ENCODE results near the gene CHRM1.
"Not testable (repeated sequence)": the region's sequence is repeated elsewhere in the genome, so short reads cannot be mapped to it uniquely, and the experiment has no call there.

The CHRM1 gene

GRCh38 chr11:62875698-62876478 is 45.3 kb downstream of the CHRM1 start:
- no peak for DNase-seq (ENCODE audit: low read depth in 2 of 2)

DNA sequence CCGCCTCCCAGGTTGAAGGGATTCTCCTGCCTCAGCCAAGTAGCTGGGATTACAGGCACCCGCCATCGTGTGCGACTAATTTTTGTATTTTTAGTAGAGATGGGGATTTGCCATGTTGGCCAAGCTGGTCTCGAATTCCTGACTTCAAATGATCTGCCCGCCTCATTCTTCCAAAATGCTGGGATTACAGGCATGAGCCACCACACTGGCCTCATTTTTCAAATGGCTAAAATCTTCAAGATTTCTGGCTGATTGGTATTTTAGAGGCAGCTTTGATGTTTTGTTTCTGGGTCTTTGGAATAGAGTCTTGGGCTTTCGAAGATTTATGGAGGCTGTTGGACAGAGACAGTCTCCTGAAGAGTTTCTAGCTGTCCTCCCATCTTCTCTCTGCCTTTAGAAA is 46.3 kb downstream of the CHRM1 start:
- DNase-seq (ENCODE audit: low read depth in 2 of 2) = no peak

DNA sequence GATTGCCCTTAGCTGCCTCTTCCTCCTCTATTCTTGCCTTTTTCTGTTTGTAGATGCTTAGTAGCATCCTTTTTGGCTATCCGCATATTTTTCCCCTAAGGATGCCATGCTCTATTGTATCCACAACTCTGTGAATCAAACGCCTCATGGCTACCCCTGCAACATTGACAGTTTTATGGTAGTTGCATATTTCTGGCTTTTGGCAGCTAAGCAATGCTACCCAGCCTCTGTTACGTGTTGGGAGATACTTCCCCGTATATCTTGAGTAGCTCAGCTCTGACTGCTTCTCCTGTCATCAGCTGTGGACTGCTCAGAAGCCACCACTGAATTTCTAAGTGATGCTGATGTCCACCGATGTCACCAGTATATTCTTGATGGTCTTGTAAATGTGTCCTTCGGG is 55.5 kb downstream of the CHRM1 start:
- DNase-seq (ENCODE audit: low read depth in 2 of 2) = no peak

- no peak for DNase-seq (ENCODE audit: low read depth in 2 of 2)
Measured at GRCh38 chr11:62863687-62864335, 57.4 kb downstream of the CHRM1 start.

GRCh38 chr11:62861564-62862192 is 59.5 kb downstream of the CHRM1 start:
- not testable (repeated sequence) for DNase-seq (ENCODE audit: low read depth in 2 of 2)

DNA sequence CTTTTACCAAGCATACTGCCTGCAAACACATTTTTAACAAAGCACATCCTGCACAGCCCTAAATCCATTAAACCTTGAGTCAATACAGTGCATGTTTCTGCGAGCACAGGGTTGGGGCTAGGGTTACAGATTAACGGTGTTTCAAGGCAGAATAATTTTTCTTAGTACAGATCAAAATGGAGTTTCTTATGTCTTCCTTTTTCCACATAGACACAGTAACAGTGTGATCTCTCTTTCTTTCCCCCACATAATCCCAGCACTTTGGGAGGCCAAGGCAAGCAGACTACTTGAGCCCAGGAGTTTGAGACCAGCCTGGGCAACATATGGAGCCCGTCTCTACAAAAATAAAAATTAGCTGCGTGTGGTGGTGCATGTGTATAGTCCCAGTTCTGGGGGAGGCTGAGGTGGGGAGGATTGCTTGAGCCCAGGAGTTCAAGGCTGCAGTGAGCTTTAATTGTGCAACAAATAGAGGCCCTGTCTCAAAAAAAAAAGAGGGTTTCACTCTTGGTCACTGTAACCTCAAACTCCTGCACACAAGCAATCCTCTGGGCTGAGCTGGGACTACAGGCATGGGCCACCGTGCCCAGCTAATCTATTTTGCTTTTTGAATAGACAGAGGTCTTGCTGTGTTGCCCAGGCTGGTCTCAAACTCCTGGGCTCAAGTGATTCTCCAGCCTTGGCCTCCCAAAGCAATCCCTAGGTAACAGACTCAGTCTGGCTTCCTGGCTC is 60.2 kb downstream of the CHRM1 start:
- DNase-seq (ENCODE audit: low read depth in 2 of 2) = no peak

DNA sequence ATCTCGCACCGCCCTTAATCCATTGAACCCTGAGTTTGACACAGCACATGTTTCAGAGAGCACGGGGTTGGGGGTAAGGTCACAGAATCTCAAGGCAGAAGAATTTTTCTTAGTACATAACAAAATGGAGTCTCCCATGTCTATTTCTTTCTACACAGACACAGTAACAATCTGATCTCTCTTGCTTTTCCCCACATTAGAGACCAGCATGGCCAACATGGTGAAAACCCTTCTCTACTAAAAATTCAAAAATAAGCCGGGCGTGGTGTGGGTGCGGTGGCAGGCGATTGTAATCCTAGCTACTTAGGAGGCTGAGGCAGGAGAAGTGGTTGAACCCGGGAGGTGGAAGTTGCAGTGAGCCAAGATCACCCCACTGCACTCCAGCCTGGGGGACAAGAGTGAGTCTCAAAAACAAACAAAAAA is 61.9 kb downstream of the CHRM1 start:
- not testable (repeated sequence) for DNase-seq (ENCODE audit: low read depth in 2 of 2)
